ENCODE results near the gene ADCY9.
"Not testable (repeated sequence)": the region's sequence is repeated elsewhere in the genome, so short reads cannot be mapped to it uniquely, and the experiment has no call there.

ADCY9 gene

DNA sequence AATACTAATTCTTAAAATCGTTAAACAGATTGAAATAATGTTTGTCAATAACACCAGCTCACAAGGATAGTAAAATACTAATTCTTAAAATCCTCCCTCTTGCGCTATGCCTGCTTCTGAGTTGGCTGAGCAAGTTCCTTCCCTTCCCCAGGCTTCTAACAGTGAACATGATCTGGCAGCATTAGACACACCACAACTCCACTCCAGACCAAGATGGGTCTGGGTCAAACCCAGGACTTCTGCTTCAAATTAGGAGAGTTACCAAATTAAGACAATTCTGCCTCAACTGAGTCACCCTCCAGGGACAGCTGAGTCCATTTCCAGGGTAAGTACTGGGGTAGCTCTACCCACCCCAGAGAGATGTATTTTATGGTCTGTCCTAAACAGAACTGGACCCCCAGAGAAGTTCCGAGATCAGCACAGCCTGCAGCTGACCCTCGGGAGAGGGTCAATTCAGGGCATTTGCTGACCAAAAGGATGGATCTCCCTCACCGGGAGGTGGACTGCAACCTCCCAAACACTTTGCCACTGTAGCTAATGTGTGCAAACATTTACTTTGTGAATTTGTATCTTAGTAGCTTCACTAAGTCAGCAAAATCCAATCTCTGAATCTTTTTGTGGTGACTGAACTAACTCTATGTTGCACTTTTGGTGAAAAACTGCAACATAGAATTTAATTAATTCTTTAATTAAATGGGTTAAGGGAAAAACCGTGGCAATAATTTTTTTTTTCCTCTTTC is 48.8 kb downstream of the ADCY9 start:
- DNase-seq (ENCODE audit: low read depth), result no peak

DNA sequence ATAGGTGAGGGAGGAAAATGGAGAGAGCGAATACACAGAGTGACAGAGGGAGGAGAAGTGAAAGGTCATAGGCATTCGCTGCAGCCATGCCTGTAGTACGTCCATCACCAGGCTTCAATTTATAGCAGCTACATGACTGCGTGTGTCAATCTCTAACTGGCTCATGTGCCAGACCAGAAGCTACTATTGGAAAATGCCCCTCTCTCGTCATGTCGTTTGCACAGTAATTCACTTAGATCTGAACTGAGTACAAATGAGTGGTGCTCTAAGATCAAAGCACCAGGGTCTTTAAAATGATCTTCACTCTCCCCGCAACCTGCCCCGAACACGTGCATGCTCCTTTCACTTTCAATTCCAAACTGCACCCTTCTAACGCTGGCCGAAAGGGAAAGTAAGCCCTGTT is 51.3 kb downstream of the ADCY9 start:
- no peak for DNase-seq (ENCODE audit: low read depth)

DNA sequence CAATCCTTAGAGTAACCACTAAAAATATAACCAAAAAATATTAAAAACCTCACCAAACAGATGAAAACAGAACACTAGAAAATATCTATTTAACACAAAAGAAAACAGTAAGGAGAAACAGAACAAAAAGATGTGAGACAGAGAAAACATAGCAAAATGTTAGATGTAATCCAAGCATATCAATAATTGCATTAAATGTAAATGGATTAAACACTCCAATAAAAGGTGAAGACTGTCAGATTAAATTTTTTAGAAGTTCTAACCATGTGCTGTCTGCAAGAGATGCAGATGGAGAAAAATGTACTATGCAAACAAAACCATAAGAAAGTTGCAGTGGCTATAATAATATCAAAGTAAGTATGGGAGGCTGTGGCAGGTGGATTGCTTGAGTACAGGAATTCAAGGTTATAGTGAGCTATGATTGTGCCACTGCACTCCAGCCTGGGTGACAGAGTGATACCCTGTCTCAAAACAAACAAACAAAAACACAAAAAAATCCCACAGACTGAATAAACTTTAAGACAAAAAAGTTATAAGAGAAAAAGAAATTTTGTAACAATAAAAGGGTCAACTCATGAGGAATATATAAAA is 53.9 kb downstream of the ADCY9 start:
- DNase-seq (ENCODE audit: low read depth), result no peak

DNA sequence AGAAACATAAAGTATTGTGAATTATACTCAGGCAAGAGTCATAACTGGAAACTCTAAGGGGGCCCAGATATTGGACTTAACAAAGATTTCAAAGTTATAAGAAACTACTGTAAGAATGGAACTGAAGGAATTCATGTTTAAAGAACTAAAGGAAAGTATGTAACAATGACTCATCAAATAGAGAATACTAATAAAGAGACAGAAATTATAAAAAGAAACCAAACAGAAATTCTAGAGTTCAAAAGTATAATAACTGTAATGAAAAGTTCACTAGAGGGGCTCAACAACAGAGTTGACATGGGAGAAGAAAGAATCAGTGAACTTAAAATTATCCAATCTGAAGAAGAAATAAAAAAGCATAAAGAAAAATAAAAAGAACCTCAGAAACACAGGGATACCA is 55.4 kb downstream of the ADCY9 start:
- no peak for DNase-seq (ENCODE audit: low read depth)

DNA sequence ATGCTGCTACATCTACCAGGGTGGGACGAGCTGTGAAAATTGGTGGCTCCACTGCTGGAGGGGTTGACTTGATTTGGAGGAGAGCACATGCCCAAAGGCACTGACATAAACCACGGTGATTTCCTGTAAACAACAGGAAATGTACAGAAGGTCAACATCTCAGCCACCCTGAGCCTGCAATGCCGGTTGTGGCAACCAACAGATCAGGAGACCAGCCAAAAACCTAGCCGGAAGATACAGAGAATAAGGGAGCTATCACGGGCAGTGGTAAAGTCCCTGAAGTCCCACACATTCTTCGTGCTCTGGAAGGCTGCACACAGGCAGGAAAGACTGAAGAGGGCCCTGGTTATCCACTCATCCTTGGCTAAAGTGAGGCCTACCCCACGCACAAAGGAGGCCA is 56.2 kb downstream of the ADCY9 start:
- no peak for DNase-seq (ENCODE audit: low read depth)

DNA sequence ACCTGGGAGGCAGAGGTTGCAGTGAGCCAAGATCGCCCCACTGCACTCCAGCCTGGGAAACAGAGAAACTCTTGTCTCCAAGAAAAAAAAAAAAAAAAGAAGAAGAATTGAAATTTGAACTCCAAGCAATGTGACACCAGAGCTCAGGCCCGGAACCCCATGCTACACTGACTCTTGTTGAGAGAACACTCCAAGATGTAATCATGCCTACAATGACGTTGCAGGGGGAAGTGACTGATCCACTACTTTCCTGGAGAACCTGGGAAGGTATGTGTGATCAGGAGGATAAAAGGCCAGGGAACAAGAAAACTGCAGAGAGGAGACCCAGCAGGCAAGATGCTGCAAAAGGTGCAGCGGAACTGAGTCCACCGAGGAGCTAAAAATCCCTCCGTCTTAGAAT is 57.9 kb downstream of the ADCY9 start:
- no peak for DNase-seq (ENCODE audit: low read depth)

DNA sequence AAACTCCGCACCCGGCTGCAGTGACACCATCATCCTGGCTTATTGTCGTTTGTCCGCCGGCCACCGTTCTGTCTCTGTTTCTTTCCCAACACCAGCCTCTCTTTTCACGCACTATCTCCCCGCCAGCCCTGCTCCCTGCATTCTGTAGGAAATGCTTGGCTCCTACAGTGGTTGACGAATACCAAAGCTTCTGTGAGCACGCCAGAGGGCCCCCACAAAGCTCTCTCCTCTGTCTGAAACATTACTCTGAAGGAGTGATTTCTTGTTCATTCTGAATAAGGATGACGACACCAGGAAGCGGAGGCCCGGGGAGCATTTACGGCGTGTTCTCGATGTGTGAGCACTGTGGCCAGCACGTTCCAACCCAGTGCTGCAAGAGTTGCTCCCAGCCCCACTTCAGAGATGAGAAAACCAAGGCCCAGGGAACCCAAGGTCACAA is 58.8 kb downstream of the ADCY9 start:
- peak; percentile 68 for DNase-seq (ENCODE audit: low read depth)

DNA sequence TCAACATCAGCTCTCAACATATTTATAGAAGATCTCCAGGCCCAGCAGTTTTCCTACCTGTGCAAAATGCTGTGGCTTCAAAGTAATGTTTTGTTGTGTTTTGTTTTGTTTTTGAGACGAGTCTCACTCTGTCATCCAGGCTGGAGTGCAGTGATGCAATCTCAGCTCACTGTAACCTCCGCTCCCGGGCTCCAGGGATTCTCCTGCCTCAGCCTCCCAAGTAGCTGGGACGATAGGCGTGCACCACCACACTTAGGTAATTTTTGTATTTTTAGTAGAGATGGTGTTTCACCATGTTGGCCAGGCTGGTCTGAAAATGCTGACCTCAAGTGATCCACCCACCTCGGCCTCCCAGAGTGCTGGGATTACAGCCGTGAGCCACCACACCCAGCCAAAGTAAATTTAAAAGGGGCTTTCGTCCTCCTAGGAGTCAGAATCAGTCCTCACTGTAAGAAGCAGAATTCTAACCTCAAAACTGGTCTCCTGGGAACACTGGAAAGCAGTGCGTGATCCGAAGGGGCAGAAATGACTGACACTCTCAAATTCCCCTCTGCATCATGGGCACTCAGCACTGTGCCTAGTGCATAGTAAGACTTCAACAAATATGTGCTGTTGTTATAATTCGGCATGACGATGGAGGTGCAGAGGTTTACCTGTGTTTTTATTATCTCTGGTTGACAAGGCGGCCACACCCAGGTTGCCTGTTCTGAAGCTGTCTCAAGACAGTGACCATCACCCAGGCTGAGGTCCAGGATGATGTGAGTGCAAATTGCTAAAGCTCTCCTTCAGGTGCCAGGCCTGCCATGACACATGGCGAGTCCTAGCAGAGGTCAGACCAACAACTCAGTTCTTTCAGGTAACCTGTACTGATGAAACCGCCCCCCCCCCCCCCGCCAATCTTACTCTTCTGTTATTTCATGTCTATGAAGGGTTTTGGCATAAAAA is 59.8 kb downstream of the ADCY9 start:
- no peak for DNase-seq (ENCODE audit: low read depth)

DNA sequence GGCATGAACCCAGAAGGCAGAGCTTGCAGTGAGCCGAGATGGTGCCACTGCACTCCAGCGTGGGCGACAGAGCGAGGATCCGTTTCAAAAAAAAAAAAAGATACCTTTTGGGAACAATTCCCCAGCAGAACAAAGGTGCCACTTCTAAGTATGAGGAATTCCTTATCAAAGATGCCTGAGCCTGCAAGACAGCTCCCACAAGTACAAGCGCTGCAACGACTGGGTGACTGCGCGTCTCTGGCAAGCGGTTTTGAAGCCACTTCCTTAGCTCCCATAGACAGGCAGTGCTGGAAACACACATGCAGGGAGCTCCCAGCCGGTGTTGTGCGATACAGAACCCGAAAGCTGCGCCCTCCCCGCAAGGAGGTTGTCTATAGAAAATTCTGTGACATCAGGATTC is 60.5 kb downstream of the ADCY9 start:
- no peak for DNase-seq (ENCODE audit: low read depth)

DNA sequence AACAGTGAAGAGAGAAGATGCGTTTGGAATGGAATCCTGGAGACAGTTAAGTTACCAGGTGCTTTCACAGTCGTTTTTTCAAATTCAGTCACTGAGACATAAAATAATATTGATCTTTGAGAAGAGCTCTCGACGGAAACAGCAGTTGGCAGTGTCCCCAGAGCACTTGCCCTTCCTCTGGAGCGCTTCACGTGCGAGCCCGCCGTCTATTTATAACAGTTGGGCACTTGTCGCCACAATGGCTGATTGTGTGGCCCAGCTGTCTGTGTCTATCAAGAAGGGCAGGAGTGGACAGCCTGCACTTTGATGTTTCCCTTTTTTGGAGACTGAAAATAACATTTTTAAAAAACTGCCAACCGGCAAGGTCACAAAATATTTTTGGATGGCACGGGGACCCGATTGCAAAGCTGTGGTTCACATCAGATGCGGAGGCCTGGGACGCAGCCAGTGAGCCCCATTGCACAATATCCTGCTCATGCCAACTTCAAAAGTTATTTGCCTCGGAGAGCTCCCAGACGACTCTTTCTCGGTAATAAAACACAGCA is 62.9 kb downstream of the ADCY9 start:
- peak; percentile 56 for DNase-seq (ENCODE audit: low read depth)

DNA sequence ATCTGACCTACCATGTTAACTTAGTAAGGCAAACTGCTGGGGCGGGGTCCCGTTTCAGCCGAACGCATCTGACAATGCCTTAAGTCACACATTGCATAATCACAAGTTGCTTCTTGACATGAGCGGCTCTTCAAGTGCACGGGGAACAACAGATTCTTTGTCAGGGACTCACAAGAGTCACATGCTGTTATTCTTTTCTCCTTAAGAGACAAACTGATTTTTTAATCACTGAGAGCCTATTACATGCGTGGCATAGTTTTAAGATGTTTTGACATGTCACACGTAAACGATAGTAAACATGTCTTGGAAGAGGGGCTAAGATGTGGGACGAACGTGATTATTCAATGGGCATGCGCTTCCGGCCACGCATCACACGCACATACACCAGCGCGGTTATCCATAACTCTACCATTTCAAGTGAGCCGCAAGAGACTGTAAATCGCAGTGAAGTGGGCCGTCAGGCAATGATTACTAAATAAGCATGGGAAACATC is 63.4 kb downstream of the ADCY9 start:
- no peak for DNase-seq (ENCODE audit: low read depth)

DNA sequence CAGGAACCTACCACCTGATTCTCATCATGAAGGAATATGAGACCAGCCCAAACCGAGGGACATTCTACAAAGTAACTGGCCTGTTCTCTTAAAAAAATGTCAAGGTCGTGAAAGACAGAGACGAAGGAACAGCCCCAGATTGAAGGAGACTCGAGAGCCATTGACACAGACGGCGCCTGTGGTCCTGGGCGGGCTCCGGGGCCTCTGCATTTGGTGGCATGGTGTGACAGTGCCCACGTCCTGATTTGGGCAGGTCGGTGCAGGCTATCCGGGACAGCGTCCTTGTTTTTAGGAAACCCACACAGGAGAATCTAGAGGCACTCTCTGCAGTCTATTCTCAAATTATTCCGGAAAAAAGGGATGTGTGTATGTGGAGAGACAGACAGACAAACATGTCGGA is 64.1 kb downstream of the ADCY9 start:
- no peak for DNase-seq (ENCODE audit: low read depth)

DNA sequence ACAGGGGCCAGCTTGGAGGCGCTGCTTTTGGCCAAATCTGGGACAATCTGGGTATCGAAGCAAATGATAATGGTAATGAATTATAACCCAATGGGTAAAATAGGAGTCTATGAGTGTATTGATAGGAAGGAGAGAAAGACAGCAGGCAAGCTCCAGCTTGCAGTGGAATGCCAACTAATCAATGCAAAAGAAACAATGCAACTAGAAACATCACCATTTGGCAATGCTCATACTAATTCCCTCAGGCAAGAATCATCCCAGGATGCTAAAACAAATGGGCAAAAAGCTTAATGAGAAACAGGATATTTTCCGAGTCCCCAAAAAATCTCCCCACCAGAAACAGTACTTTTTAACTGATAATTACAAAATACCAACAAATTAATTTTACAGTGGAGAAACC is 64.7 kb downstream of the ADCY9 start:
- no peak for DNase-seq (ENCODE audit: low read depth)

DNA sequence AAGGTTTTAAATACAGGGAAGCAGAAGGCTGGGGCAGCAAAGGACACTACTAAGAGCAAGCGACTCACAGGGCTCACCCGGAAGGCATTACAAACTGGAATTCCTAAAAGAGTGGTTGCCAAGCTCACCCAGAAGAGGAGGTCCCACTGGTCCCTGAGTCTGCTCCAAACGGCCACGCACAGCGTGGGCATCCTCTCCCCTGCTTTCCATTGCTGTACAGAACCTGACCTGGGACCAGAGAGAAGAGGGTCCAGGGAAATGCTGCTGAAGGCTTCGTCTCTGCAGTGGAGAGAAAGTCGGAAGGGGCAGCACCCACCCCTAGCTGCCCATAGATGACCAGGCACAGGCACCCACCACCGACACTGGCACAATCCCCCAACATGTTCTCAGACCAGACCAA is 67.2 kb downstream of the ADCY9 start:
- DNase-seq (ENCODE audit: low read depth), result no peak

DNA sequence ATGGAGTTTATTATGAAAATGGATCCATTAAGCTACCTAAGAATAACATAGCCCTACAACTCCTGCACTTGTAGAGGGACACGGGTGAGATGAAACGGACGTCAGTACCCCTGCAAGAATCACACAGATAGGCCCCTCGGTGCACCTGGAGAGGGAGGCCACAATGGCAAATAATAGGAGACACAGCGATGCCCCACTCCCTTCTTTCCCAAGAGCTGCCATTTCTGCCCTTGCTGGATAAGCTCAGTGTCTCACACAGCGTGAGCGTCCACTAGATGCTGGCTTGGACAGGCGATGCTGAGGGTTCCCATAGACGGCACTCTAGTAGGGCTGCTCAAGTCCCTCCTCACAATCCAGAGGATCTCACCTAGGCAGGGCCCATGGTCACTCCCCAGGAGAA is 67.8 kb downstream of the ADCY9 start:
- no peak for DNase-seq (ENCODE audit: low read depth)

DNA sequence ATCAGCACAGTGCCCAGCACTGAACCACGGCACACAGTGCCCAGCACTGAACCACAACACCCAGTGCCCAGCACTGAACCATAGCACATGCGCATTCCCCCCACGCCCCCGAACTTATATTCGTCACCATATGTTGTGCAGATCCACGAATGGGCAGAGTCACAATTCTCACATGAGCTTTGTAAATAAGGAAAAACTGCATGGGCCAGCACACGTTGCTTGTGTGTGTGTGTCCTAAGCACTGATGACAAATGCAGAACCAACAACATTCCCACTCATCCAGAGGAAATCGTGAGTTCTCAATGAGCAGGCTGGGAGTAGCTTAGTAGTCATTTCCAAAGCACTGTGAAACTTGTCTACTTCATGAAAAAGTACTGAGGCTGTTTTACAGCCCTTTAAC is 70.0 kb downstream of the ADCY9 start:
- DNase-seq (ENCODE audit: low read depth), result no peak

DNA sequence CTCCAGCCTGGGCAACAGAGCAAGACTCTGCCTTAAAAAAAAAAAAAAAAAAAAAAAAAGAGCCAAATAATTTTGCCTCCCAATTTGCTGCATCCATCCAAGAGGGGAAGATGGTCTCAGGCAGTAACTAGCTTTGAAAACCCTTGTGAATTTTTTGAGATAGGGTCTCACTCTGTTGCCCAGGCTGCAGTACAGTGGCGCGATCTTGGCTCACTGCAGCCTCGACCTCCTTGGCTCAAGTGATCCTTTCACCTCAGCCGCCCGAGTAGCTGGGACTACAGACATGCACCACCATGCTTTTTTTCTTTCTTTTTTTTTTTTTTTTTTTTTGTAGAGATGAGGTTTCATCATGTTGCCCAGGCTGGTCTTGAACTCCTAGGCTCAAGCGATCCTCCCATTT is 70.7 kb downstream of the ADCY9 start:
- DNase-seq (ENCODE audit: low read depth), result not testable (repeated sequence)

DNA sequence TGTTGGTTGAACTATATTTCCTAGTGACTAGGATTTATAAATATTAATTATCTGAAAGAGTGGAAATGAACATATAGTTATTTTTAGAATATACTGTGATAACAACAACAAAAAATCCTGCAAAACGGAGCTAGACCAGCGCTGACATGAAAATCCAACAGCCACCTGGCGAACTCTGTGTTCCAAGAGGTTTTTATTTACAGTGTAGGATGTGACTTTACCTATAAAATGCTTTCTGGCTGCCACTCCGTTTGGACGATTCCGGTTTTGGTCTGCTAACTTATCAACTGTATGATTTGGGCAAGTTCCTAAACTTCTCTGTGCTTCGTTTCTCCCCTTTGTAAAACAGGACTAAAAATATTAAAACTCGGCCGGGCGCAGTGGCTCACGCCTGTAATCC is 73.7 kb downstream of the ADCY9 start:
- no peak for DNase-seq (ENCODE audit: low read depth)

DNA sequence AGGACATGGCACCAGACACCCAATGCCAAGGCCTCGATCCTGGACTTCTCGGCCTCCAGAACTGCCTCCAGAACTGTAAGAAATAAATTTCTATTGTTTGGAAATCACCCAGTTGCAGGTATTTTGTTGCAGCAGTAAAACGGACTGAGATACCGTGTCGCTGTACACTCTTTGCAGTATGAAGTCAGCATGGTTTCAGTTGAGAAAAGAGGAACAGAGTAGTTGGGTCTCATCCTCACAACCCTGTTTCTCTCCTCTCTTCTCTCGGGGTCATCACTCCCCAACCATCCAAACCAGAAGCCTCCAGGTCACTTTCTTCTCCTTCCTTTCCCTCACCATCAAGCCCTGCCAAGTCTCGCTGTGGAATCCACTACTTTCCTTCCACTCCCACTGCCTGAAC is 77.8 kb downstream of the ADCY9 start:
- no peak for DNase-seq (ENCODE audit: low read depth)

DNA sequence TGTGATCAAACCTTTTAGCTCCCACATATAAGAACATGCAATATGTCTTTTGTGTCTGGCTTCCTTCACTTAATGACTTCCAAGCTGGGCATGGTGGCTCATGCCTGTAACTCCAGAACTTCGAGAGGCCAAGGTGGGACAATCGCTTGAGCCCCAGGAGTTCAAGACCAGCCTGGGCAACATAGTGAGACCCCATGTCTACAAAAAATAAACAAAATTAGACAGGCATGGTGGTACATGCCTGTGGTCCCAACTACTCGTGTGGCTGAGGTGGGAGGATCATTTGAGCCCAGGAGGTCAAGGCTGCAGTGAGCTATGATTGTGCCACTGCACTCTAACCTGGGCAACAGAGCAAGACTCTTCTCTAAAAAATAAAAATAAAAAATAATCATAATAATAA is 79.3 kb downstream of the ADCY9 start:
- DNase-seq (ENCODE audit: low read depth), result not testable (repeated sequence)

DNA sequence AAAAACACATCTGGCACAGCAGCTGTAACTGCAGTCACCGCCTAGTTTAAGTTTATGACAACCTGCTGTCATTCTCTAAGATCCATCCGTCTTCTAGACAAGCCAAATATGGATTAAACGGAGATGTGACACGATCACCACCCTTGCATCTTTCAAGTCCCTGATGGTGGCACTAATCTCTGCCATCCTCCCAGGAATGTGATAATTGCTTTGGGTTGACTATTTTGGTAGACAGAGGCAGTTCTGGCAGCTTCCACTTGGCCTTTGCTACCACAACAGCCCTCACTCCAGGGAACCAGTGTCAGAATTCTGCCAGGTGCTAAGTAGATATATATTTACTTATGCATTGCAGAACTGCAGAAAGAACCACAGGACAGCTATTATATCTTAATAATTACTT is 81.3 kb downstream of the ADCY9 start:
- no peak for DNase-seq (ENCODE audit: low read depth)

DNA sequence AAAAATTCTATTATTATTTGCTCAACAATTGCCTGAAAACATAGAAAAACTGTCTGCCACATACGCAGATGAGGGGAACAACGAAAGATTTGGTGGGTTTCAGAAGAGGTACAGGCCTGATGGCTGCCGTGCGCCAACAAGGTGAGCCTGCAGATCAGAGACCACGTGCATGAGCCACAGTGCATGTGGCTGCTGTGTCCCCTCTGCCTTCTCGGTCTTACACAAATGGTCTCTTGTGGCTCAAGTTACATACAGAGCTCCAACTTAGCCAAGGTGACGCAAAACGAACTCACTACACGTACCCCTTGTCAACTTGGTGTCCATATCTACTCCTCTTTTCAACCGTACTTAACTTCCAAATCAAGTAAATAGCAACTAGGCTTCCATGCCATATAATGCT is 82.3 kb downstream of the ADCY9 start:
- DNase-seq (ENCODE audit: low read depth), result no peak

DNA sequence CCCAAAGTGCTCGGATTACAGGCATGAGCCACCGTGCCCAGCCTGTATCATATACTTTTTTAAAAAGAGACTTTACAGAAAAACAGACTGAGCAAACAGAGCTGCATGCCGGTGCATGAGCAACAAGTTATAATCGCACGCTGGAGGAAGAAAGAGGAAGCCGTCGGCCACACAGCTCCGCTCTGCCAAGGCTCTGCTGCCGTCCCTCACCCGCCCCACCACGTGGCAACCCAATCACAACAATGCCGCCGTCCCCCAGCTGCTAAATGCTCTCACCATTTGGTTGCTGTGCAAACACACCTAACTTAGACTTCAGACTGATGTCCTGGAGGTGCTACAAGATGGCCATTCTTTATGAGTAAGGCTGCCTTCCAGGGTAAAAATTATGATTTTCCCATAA is 83.5 kb downstream of the ADCY9 start:
- peak; percentile 23 for DNase-seq (ENCODE audit: low read depth)
